ENCODE results near the gene HDGF. TPM values are rescaled to one million over a fixed set of nuclear protein-coding genes. Genes with fewer than 3 reads are reported as not detected.

The HDGF gene
- total RNA-seq, 1 experiment from 2014 or later = 490 TPM

DNA sequence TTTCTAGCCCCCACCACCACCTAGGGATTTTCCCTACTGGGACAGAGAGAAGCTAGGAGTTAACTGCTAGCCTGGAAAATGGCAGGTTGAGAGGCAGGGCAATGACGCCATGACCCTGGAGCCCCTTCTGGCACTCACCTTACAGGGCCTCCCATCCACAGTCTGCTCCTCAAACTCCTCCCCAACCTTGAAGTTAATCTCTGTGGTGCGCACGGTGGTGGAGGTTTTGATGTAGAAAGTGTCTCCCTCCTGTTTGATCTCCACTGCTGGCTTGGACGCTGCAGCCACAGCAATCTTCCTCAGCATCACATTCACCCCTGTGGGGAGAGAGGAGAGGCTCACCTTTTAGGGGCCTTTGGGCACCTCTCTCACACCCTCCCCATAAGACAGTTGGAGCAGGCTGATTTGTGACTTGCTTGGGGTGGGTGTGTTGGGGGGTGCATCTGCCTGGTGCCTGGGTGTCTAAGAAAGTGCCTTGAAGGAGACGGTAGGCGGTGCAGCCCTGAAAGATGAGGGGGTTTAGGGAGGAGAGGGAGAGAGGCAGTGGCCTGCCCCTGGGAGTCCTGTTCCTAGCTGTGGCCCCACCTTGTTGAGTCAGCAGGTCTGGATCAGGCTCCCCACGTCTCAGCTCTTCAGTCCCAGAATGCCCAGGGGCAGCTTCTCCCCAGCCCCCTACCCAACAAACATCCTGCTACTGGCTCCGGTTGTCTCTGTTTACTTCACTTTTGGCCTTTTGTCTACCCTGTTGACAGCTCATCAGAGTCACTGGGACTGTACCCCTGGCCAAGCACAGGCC lies 50.5 kb downstream of the HDGF start:
- DNase-seq (ENCODE audit: low spot score) = no peak

DNA sequence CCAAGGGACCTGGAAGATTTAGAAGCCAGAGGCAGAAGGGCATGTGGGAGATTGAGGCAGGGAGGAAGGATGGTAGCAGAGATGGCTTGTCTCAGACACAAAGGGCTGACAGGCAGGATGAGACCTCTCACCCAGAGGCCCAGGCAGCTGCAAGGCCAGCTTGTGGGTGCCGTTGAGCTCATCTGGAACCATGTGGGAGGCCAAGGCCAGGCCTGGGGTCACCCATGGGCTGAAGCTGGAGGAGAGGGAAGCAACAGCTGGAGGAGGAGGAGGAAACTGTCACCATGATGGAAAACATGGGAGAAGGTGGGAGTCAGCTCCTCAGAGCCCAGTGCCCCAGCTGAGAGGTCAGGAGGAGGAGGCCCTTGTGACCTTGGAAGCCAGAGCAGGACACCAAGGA lies 52.5 kb downstream of the HDGF start:
- no peak for DNase-seq (ENCODE audit: low spot score)

DNA sequence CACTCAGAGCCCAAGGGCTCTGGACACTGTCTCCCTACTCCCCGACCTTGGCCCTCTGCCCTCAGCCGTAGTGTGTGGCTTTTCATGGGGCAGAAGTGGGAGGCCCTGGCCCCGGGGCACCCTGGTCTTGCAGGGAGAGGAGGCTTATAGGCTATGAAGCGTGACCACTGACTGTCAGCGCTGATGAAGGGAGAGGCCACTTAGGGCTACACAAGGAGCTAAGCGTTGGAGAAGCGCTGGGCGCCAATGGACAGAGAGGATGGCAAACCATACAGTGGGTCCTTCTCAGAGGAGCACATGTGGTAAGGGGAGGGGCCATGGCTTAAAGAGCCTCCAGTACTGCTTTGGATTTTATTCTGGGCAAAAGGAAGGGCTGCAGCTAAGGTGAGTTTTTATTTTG lies 54.0 kb downstream of the HDGF start:
- no peak for DNase-seq (ENCODE audit: low spot score)

DNA sequence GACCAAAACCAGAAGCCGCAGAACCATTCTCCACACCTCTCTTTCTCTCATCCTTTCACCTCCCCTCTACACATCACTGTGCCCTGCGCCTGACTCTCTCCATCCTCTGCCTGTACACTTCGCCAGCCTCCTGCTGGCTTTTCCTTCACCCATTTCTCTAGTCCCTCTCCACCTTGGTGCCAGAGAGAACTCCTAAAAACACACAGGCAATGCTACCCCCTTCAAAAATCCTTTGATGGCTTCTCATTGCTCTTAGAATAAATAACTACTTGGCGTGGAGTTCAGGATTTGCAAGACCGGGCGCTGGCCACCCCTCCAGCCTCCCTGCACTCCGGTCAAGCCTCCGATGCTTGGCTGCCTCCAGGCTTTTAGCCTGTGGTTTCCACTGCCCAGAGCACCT lies 54.7 kb downstream of the HDGF start:
- no peak for DNase-seq (ENCODE audit: low spot score)

DNA sequence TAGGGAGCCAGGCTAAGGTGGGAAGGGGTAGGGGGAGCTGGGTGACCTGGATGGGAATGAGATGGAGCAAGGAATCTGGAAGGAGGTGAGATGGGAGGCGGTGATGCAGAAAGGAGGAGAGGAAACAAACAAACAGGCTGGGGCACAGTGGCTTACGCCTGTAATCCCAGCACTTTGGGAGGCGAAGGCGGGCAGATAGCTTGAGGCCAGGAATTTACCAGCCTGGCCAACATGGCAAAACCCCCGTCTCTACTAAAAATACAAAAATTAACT lies 56.8 kb downstream of the HDGF start:
- no peak for DNase-seq (ENCODE audit: low spot score)

DNA sequence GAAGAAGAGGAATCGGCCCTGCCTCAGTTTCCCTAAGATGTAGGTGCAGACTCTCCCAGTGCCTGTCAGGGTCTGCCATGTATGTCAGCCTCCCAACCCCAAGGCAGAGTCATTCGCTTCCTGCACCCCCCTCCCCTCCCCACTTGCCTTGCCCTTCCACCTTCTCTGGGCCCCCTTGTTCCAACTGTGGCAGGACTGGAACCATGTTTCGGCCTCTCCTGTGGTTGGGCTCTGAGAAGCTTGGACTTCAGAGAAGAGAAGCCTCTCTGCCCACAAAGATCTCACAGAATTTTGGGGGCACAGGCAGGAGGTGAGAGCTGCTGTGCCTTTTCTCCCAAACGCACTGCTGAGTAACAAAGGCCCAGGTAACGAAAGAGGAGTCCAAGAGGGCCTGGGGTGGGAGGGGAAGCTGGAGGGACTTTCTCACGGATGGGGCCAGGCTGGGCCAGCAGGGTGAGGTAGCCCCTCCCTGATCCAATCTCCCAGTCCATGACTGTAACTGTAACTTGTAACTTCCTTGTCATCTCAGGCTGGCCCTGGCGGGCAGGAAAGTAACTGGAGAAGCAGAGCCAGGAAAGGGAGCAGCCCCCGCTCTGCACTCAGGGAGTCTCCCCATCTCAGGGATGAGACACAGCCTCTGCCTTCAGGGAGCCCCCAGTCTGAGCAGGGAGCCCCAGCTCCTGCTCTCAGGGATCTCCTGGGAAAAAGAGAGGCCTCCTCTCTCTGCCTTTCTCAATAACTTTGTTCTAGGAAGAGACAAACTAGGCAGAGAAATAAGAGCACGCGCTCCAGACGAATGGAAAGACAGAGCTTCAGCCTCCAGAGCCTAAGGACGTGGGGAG lies 57.4 kb downstream of the HDGF start:
- peak; percentile 82 for DNase-seq (ENCODE audit: low spot score)

DNA sequence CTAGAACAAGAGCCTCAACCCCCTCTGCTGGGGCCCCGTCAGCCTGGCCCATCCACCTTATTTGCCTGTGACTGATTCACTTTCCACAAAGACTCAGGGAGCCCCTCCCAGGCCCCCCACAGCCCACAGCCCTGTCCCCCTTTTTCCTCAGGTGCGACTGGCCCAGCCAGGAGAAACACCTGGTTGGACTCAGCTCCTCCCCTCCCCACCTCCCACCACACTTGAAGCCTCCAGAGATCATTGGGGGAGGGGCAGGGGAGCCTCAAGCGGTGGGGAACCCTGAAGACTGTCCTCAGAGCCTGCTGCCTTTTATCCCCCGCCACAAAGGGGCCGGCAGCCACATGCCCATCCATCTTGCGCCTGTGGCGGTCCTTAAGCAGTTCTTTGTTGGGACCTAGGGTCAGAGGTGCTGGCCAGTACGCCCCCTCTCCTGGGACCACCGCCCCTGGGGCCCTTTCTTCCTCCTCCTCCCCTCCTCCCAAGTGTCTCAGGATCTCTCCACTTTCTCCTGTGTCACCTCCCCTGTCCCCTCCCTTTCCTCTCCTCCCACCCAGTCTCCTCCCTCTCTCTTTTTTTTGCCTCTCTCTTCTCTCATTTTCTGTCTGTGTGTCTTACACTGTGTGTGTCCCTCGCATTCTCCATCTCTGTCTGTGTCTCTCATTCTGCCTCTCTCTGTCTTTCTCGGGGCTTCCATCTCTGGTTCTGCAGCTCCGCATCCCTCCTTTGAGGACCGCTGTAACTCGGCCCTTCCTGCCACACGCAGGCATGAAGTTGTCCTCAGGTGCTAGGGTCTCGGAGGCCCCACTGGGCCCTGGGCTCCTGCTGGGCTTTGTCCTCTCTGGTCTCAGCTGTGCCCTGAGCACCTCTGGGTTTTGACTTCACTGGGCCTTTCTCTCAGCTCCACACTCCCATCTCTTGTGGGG lies 58.3 kb downstream of the HDGF start:
- peak; percentile 97 for DNase-seq (ENCODE audit: low spot score)

DNA sequence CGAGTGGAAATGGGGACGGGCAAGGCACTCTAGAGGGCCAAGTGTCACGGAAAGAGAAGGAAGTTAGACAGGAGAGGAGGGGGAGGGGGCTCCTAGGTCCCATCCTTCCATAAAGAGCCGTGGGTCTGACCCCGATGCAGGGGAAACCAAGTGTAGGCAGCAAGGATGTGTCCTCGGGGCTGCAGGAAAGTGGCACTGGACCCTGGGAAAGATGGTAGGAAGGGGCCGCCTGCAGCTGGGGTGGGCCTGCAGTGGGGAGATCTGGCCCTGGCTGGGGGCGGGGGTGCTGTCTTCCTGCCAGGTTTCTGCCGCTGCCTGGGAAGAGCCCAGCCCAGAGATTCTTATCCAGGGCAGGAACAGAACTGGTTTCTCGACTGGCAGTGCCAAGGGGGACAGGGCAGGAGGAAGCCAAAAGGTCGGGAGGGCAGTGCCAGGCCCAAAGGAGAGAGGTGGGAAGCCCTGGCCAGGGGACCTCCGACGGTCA lies 59.0 kb downstream of the HDGF start:
- DNase-seq (ENCODE audit: low spot score) = peak; percentile 88

Other genes starting within 250 kb of the HDGF start
- 55.3 and 61.7 TPM in 2 replicates for gene IQGAP3, start 179.1 kb downstream of the HDGF start, total RNA-seq (2014; rRNA removed; shearing (Covaris generic))
- gene TTC24, start 172.0 kb downstream of the HDGF start, total RNA-seq (2014; rRNA removed; shearing (Covaris generic)) = not detected in 2 replicates
- 206 and 220 TPM in 2 replicates for gene NAXE, start 159.9 kb downstream of the HDGF start, total RNA-seq (2014; rRNA removed; shearing (Covaris generic))
- gene GPATCH4, start 150.2 kb downstream of the HDGF start, total RNA-seq (2014; rRNA removed; shearing (Covaris generic)) = 19.4 and 28.8 TPM in 2 replicates
- gene HAPLN2, start 132.3 kb downstream of the HDGF start, total RNA-seq (2014; rRNA removed; shearing (Covaris generic)) = 0.10 TPM in 1 of 2 replicates, not detected in the other
- gene BCAN, start 109.6 kb downstream of the HDGF start, total RNA-seq (2014; rRNA removed; shearing (Covaris generic)) = not detected in 2 replicates
- 0.31 and 0.44 TPM in 2 replicates for gene NES, start 74.3 kb downstream of the HDGF start, total RNA-seq (2014; rRNA removed; shearing (Covaris generic))
- 289 and 312 TPM in 2 replicates for gene CRABP2, start 46.1 kb downstream of the HDGF start, total RNA-seq (2014; rRNA removed; shearing (Covaris generic))
- 30.0 and 30.3 TPM in 2 replicates for gene METTL25B, start 23.2 kb downstream of the HDGF start, total RNA-seq (2014; rRNA removed; shearing (Covaris generic))
- gene ISG20L2, start 22.9 kb downstream of the HDGF start, total RNA-seq (2014; rRNA removed; shearing (Covaris generic)) = 30.8 and 33.2 TPM in 2 replicates
- 111 and 115 TPM in 2 replicates for gene MRPL24, start 10.6 kb downstream of the HDGF start, total RNA-seq (2014; rRNA removed; shearing (Covaris generic))
- 61.1 and 61.2 TPM in 2 replicates for gene PRCC, start 15.9 kb upstream of the HDGF start, total RNA-seq (2014; rRNA removed; shearing (Covaris generic))
- gene SH2D2A, start 65.2 kb upstream of the HDGF start, total RNA-seq (2014; rRNA removed; shearing (Covaris generic)) = 5.4 and 11.3 TPM in 2 replicates
- 0.03 TPM in 1 of 2 replicates, not detected in the other for gene INSRR, start 107.4 kb upstream of the HDGF start, total RNA-seq (2014; rRNA removed; shearing (Covaris generic))
- not detected in 2 replicates for gene NTRK1, start 109.2 kb upstream of the HDGF start, total RNA-seq (2014; rRNA removed; shearing (Covaris generic))
- 1.2 and 1.4 TPM in 2 replicates for gene PEAR1, start 142.0 kb upstream of the HDGF start, total RNA-seq (2014; rRNA removed; shearing (Covaris generic))
- not detected in 2 replicates for gene LRRC71, start 169.0 kb upstream of the HDGF start, total RNA-seq (2014; rRNA removed; shearing (Covaris generic))